Measurements from ENCODE around the gene KRTAP10-2.
A peak's percentile ranks its signal among the peaks of the same experiment; 100 is the strongest.
"Not testable (repeated sequence)": the region's sequence is repeated elsewhere in the genome, so short reads cannot be mapped to it uniquely, and the experiment has no call there.

Gene KRTAP10-2

GRCh38 chr21:44564886-44565598 lies 13.7 kb upstream of the KRTAP10-2 start:
- peak in 1 of 2 donors; percentile 18 for DNase-seq

- DNase-seq = no peak
Observed at GRCh38 chr21:44564099-44564498, 12.8 kb upstream of the KRTAP10-2 start.

- no peak for DNase-seq
Observed at GRCh38 chr21:44558695-44559094, 7.4 kb upstream of the KRTAP10-2 start, which contains the start of gene KRTAP10-3. Gene KRTAP10-3, minus strand, starts transcription at chr21:44558795. Its CDS starts 80 bp downstream, at chr21:44558715.

- DNase-seq = not testable (repeated sequence)
Observed at GRCh38 chr21:44558329-44558675, 7.0 kb upstream of the KRTAP10-2 start.

GRCh38 chr21:44557491-44558328 lies 6.4 kb upstream of the KRTAP10-2 start:
- no peak for DNase-seq

- no peak for DNase-seq
Observed at GRCh38 chr21:44556879-44557278, 5.6 kb upstream of the KRTAP10-2 start.

GRCh38 chr21:44555200-44555875 lies 4.0 kb upstream of the KRTAP10-2 start:
- no peak for DNase-seq

GRCh38 chr21:44552681-44553080 lies 1.4 kb upstream of the KRTAP10-2 start:
- no peak for DNase-seq

GRCh38 chr21:44552136-44552535 lies 831 bp upstream of the KRTAP10-2 start:
- DNase-seq = no peak

GRCh38 chr21:44550807-44551206 lies 498 bp downstream of the KRTAP10-2 start:
- no peak for DNase-seq

- DNase-seq = not testable (repeated sequence)
Observed at GRCh38 chr21:44550285-44550684, 1.0 kb downstream of the KRTAP10-2 start.

- no peak for DNase-seq
Observed at GRCh38 chr21:44549525-44550211, 1.6 kb downstream of the KRTAP10-2 start.

- DNase-seq = no peak
Observed at GRCh38 chr21:44548922-44549321, 2.4 kb downstream of the KRTAP10-2 start.

- DNase-seq = no peak
Observed at GRCh38 chr21:44548381-44548780, 2.9 kb downstream of the KRTAP10-2 start.

GRCh38 chr21:44547656-44548331 lies 3.5 kb downstream of the KRTAP10-2 start:
- DNase-seq = peak; percentile 46 to 51

- DNase-seq = no peak
Observed at GRCh38 chr21:44544566-44544965, 6.7 kb downstream of the KRTAP10-2 start.

- no peak for DNase-seq
Observed at GRCh38 chr21:44542716-44543115, 8.6 kb downstream of the KRTAP10-2 start.

- no peak for DNase-seq
Observed at GRCh38 chr21:44540741-44541288, 10.5 kb downstream of the KRTAP10-2 start.

GRCh38 chr21:44539991-44540666 lies 11.2 kb downstream of the KRTAP10-2 start, which contains the start of gene KRTAP10-1:
Gene KRTAP10-1, minus strand, starts transcription at chr21:44540195. Its CDS starts 45 bp downstream, at chr21:44540150.
- DNase-seq = no peak

- DNase-seq = no peak
Observed at GRCh38 chr21:44539046-44539445, 12.3 kb downstream of the KRTAP10-2 start.
